H1 (cell line): ENCODE data around the gene CALD1. TPM values are rescaled to one million over a fixed set of nuclear protein-coding genes. Genes with fewer than 3 reads are reported as not detected.

Experiments used
- CTCF ChIA-PET: fragments of 300-600 bp; sonication (Branson Sonifier 250); formaldehyde crosslinking; loops from one replicate; lab custom pipeline; 2021; ENCODE audit not compliant: partially characterized antibody; lab: Charles Lee
- POLR2A ChIA-PET: fragments of 300-600 bp; sonication (Branson Sonifier 250); formaldehyde crosslinking; loops from one replicate; lab custom pipeline; 2021; ENCODE audit warnings: inconsistent platforms; ENCODE audit not compliant: partially characterized antibody; lab: Charles Lee
- DNase-seq, 2 experiments: peaks; one replicate each; pipeline versions ENCODE4 v3.0.0 to v3.0.0-alpha.2; 2010 to 2022; ENCODE audit warnings: low spot score in 2 of 2, low read depth in 1 of 2, mixed read lengths in 1 of 2
- FAIRE-seq: peaks from 2 replicates; lab custom pipeline; 2011; peaks lifted over from hg19 to GRCh38; lab: Jason Lieb, UNC
- H2AFZ ChIP-seq: 2 replicates; pipeline ENCODE4 v1.8.1; 2012; ENCODE audit warnings: low read length, inconsistent platforms
- H2AK5ac ChIP-seq: 2 replicates; pipeline ENCODE4 v1.6.1; 2013; ENCODE audit warnings: low read depth, low read length
- H2BK120ac ChIP-seq: replicated peaks from 2 replicates; pipeline ENCODE3; 2013; ENCODE audit warnings: low read depth, low read length, inconsistent platforms
- H2BK12ac ChIP-seq: 2 replicates; pipeline ENCODE4 v1.6.1; 2013; ENCODE audit warnings: low read depth, low read length
- H2BK15ac ChIP-seq: 2 replicates; pipeline ENCODE4 v1.6.1; 2013; ENCODE audit warnings: low read length
- H2BK20ac ChIP-seq: 2 replicates; pipeline ENCODE4 v1.6.1; 2013; ENCODE audit warnings: low read length
- H2BK5ac ChIP-seq: 2 replicates; pipeline ENCODE4 v1.6.1; 2013; ENCODE audit warnings: low read depth, low read length
- H3K14ac ChIP-seq: 2 replicates; pipeline ENCODE4 v1.6.1; 2013; ENCODE audit warnings: inconsistent platforms; ENCODE audit not compliant: insufficient read length
- H3K18ac ChIP-seq: 2 replicates; pipeline ENCODE4 v1.6.1; 2013; ENCODE audit warnings: low read length; ENCODE audit errors: extremely low read depth
- H3K23ac ChIP-seq: 2 replicates; pipeline ENCODE4 v1.6.1; 2013; ENCODE audit warnings: inconsistent platforms; ENCODE audit not compliant: insufficient read length
- H3K23me2 ChIP-seq: 2 replicates; pipeline ENCODE4 v1.6.1; 2013; ENCODE audit warnings: low read depth, low read length
- H3K27ac ChIP-seq: 2 replicates; pipeline ENCODE4 v1.6.1; 2011; ENCODE audit warnings: low read depth, low read length, inconsistent platforms
- H3K27me3 ChIP-seq, 4 experiments: replicated peaks in 1 of 4; 1 replicate in 1 of 4; 2 replicates in 3 of 4; pipeline versions ENCODE4 v1.6.1 to v1.8.1; 2011 to 2013; ENCODE audit warnings: low read length in 3 of 4, mild to moderate bottlenecking in 3 of 4, inconsistent platforms in 2 of 4, mixed read lengths in 2 of 4, moderate library complexity in 1 of 4; ENCODE audit not compliant: control insufficient read depth in 3 of 4, insufficient read depth in 3 of 4; ENCODE audit errors: extremely low read depth in 1 of 4
- H3K36me3 ChIP-seq, 4 experiments: 2 replicates each; pipeline versions ENCODE4 v1.6.1 to v1.8.1; 2011 to 2013; ENCODE audit warnings: mild to moderate bottlenecking in 4 of 4, low read length in 3 of 4, moderate library complexity in 2 of 4, control low read depth in 1 of 4, inconsistent platforms in 1 of 4; ENCODE audit not compliant: insufficient read depth in 4 of 4, control insufficient read depth in 2 of 4
- H3K4ac ChIP-seq: replicated peaks from 2 replicates; pipeline ENCODE3; 2013; ENCODE audit warnings: low read length, low read depth, mixed read lengths, inconsistent platforms; ENCODE audit not compliant: insufficient read length
- H3K4me1 ChIP-seq, 4 experiments: replicated peaks in 1 of 4; 1 replicate in 1 of 4; 2 replicates in 3 of 4; pipeline versions ENCODE4 v1.6.1 to v1.8.1; 2011 to 2013; ENCODE audit warnings: low read length in 3 of 4, inconsistent platforms in 2 of 4, mixed read lengths in 1 of 4; ENCODE audit not compliant: insufficient read depth in 4 of 4, control insufficient read depth in 3 of 4
- H3K4me2 ChIP-seq, 2 experiments: 2 replicates each; pipeline versions ENCODE4 v1.6.1 to v1.8.1; 2011 to 2013; ENCODE audit warnings: low read depth in 2 of 2, low read length in 2 of 2, control low read depth in 1 of 2, inconsistent platforms in 1 of 2, mild to moderate bottlenecking in 1 of 2; ENCODE audit not compliant: insufficient read depth in 1 of 2
- H3K4me3 ChIP-seq, 4 experiments: fragments of 200-600, 300-600 bp in 1 of 4; sonication (generic), shearing (Covaris generic), sonication (Bioruptor Twin) in 1 of 4; 2 replicates each; pipeline versions ENCODE4 v1.5.1 to v1.8.1; 2011 to 2016; ENCODE audit warnings: low read length in 4 of 4, low read depth in 3 of 4, control low read depth in 2 of 4, inconsistent platforms in 2 of 4, mild to moderate bottlenecking in 2 of 4, mixed read lengths in 1 of 4, moderate library complexity in 1 of 4; ENCODE audit not compliant: insufficient read depth in 2 of 4; ENCODE audit errors: extremely low read depth in 1 of 4
- H3K56ac ChIP-seq: replicated peaks from 2 replicates; pipeline ENCODE3; 2013; ENCODE audit warnings: low read depth, mild to moderate bottlenecking, mixed read lengths, low read length, inconsistent platforms; ENCODE audit not compliant: insufficient read length
- H3K79me1 ChIP-seq: 2 replicates; pipeline ENCODE4 v1.6.1; 2013; ENCODE audit warnings: low read depth, low read length, control low read depth
- H3K79me2 ChIP-seq, 2 experiments: 2 replicates each; pipeline versions ENCODE4 v1.6.1 to v1.8.1; 2012 to 2013; ENCODE audit warnings: low read length in 2 of 2, mild to moderate bottlenecking in 2 of 2, inconsistent platforms in 1 of 2; ENCODE audit not compliant: insufficient read depth in 2 of 2, control insufficient read depth in 1 of 2
- H3K9ac ChIP-seq, 4 experiments: replicated peaks in 1 of 4; 1 replicate in 1 of 4; 2 replicates in 3 of 4; pipeline versions ENCODE4 v1.6.1 to v1.8.1; 2011 to 2013; ENCODE audit warnings: low read depth in 3 of 4, low read length in 3 of 4, control low read depth in 2 of 4, mild to moderate bottlenecking in 2 of 4, moderate library complexity in 2 of 4, inconsistent platforms in 1 of 4; ENCODE audit errors: extremely low read depth in 1 of 4
- H3K9me3 ChIP-seq, 2 experiments: 2 replicates each; pipeline versions ENCODE4 v1.6.1 to v1.8.1; 2012 to 2013; ENCODE audit warnings: mild to moderate bottlenecking in 2 of 2, moderate library complexity in 2 of 2, control low read depth in 1 of 2, inconsistent platforms in 1 of 2, low read depth in 1 of 2, low read length in 1 of 2, mixed read lengths in 1 of 2; ENCODE audit not compliant: insufficient read depth in 2 of 2
- H4K20me1 ChIP-seq, 2 experiments: replicated peaks in 1 of 2; 2 replicates each; pipeline versions ENCODE3 to v1.8.1; 2011 to 2013; ENCODE audit warnings: inconsistent platforms in 2 of 2, low read length in 2 of 2, mild to moderate bottlenecking in 1 of 2; ENCODE audit not compliant: insufficient read depth in 2 of 2, control insufficient read depth in 1 of 2
- H4K5ac ChIP-seq: 2 replicates; pipeline ENCODE4 v1.6.1; 2013; ENCODE audit warnings: low read length, low read depth, mixed read lengths, inconsistent platforms; ENCODE audit not compliant: insufficient read length
- H4K8ac ChIP-seq: 2 replicates; pipeline ENCODE4 v1.8.0; 2013; ENCODE audit warnings: mild to moderate bottlenecking, moderate library complexity, low read length, inconsistent platforms; ENCODE audit not compliant: insufficient read depth; ENCODE audit errors: extremely low read depth
- H4K91ac ChIP-seq: replicated peaks from 2 replicates; pipeline ENCODE3; 2013; ENCODE audit warnings: low read length, mixed read lengths, inconsistent platforms; ENCODE audit not compliant: insufficient read length
- ATF2 ChIP-seq: IDR thresholded peaks from 2 replicates; pipeline ENCODE4 v1.6.1; 2012; ENCODE audit warnings: low read length, inconsistent platforms
- BRCA1 ChIP-seq: IDR thresholded peaks from 2 replicates; pipeline ENCODE4 v1.6.1; 2012; ENCODE audit warnings: low read depth, low read length, improper control_type of control experiment
- CHD2 ChIP-seq: IDR thresholded peaks from 2 replicates; pipeline ENCODE4 v1.6.1; 2012; ENCODE audit warnings: low read length, improper control_type of control experiment
- E2F6 ChIP-seq: IDR thresholded peaks from 2 replicates; pipeline ENCODE4 v1.6.1; 2012; ENCODE audit warnings: inconsistent platforms
- HDAC6 ChIP-seq: IDR thresholded peaks from one replicate; pipeline ENCODE4 v1.7.1; 2012; ENCODE audit warnings: low read depth, mild to moderate bottlenecking, inconsistent platforms, low read length, moderate library complexity
- NANOG ChIP-seq: IDR thresholded peaks from 2 replicates; pipeline ENCODE4 v1.6.1; 2011; ENCODE audit warnings: low read length, low read depth, mild to moderate bottlenecking, inconsistent platforms; ENCODE audit not compliant: insufficient read depth, poor library complexity, severe bottlenecking
- POLR2A ChIP-seq, 2 experiments: IDR thresholded peaks; 1 replicate in 1 of 2; 2 replicates in 1 of 2; pipeline ENCODE4 v1.6.1; 2011; ENCODE audit warnings: low read depth in 2 of 2, low read length in 2 of 2, mild to moderate bottlenecking in 2 of 2; ENCODE audit errors: control extremely low read depth in 1 of 2
- POLR2AphosphoS5 ChIP-seq: IDR thresholded peaks from 2 replicates; pipeline ENCODE4 v1.6.1; 2011; ENCODE audit warnings: low read depth, low read length
- SAP30 ChIP-seq: fragments of 300-600 bp; sonication (generic); IDR thresholded peaks from 2 replicates; pipeline ENCODE4 v1.7.1; 2012; ENCODE audit warnings: low read length, moderate library complexity, mild to moderate bottlenecking, inconsistent platforms; ENCODE audit not compliant: insufficient read depth, insufficient replicate concordance
- SIRT6 ChIP-seq: IDR thresholded peaks from one replicate; pipeline ENCODE4 v1.7.1; 2012; ENCODE audit warnings: low read length, inconsistent platforms
- SP2 ChIP-seq: IDR thresholded peaks from 2 replicates; pipeline ENCODE4 v1.6.1; 2012; ENCODE audit warnings: mild to moderate bottlenecking, low read length, inconsistent platforms
- SUZ12 ChIP-seq: fragments of 200-600 bp; sonication (generic); IDR thresholded peaks from 2 replicates; pipeline ENCODE4 v1.6.1; 2012; ENCODE audit warnings: mild to moderate bottlenecking, inconsistent platforms, low read length, moderate library complexity, mixed read lengths
- WGBS, 2 experiments: shearing (Covaris generic) in 1 of 2; methylation state at CpG; one replicate each; pipeline versions ENCODE4 v1.1.6 to v1.1.7; 2013 to 2015; ENCODE audit warnings: low lambda C conversion rate in 2 of 2, mixed read lengths in 2 of 2, inconsistent platforms in 1 of 2, low coverage in 1 of 2, missing lambda C conversion rate in 1 of 2; ENCODE audit not compliant: insufficient replicate concordance in 2 of 2, insufficient coverage in 1 of 2, insufficient read length in 1 of 2; ENCODE audit errors: extremely low coverage in 1 of 2, missing lambda C conversion rate in 1 of 2; 5-methylcytosine and 5-hydroxymethylcytosine counted together
- polyA plus RNA-seq, 7 experiments: library from polyadenylated mRNA; depleted of rRNA in 3 of 7; stranded (reverse) in 5 of 7; unstranded in 2 of 7; fragments of >200 nt in 5 of 7; fragments of 200-250 nt in 2 of 7; gene quantifications; 1 replicate in 5 of 7; 2 replicates in 1 of 7; 4 replicates in 1 of 7; pipeline versions ENCODE4 v1.2.1 to v1.2.3, GENCODE V29; 2011 to 2013; ENCODE audit warnings: missing spikeins in 2 of 7, mixed read lengths in 2 of 7
- total RNA-seq: library from RNA; stranded (reverse); fragmentation: NEBNext Ultra II Directional; extraction: Animal tissue kit (Norgen Biotek cat#: 25700); gene quantifications from 2 replicates; pipeline ENCODE4 v1.2.1, GENCODE V29; 2021

Gene CALD1
- total and polyA plus RNA-seq, 2 of the 8 experiments (the other 6 are each of a cell fraction or from before 2014, with no cell fraction given), result 34.3 to 177 TPM

GRCh38 chr7:134829380-134829986 is 50.0 kb downstream of the CALD1 start:
- Histone ChIP-seq H4K91ac (no peak overlapping the region), H3K27me3 (no peaks in the 10 kb centered on the region), H2BK15ac (no peak overlapping the region), H3K27ac (no peak overlapping the region), H3K79me1 (no peaks in the 10 kb centered on the region), H3K23me2 (no peaks in the 10 kb centered on the region), H3K18ac (no peak overlapping the region), H3K14ac (no peak overlapping the region), H4K20me1 (no peaks in the 10 kb centered on the region), H3K9me3 (no peaks in the 10 kb centered on the region), H3K4ac (no peak overlapping the region), H2AK5ac (no peak overlapping the region), H3K4me2 (no peak overlapping the region), H3K56ac (no peak overlapping the region), H3K79me2 (no peaks in the 10 kb centered on the region; a peak in 1 of 4 replicates), H2AFZ (no peak overlapping the region), H3K4me1 (no peaks in the 10 kb centered on the region), H2BK20ac (no peak overlapping the region), H3K36me3 (no peaks in the 10 kb centered on the region), H2BK120ac (no peak overlapping the region), H3K4me3 (no peak overlapping the region), H3K9ac (no peak overlapping the region), H3K23ac (no peak overlapping the region), H2BK12ac (no peak overlapping the region), H4K5ac (no peak overlapping the region), H2BK5ac (no peak overlapping the region), H4K8ac (no peak overlapping the region)
- FAIRE-seq (no peak), DNase-seq (no peak)
- CTCF ChIA-PET, result interaction anchor here (1.5 kb wide), 1 partner anchor 210 kb away, joined by 3 read pairs; no protein-coding TSS in a partner anchor
- WGBS, 2 experiments, result 85% methylated on average over 3 of the region's 3 CpGs; no CpG with 5 or more reads in 1 of the 2 experiments
- POLR2A ChIA-PET, result no interaction called here
- TF ChIP-seq E2F6 (no peak), BRCA1 (no peak), POLR2AphosphoS5 (no peak), NANOG (no peak), CHD2 (no peak), SAP30 (no peak), SIRT6 (no peak), SUZ12 (no peak), POLR2A (IDR thresholded peaks at IDR 0.05; ENCODE audit: control extremely low read depth in 1 of 2, low read depth in 2 of 2, low read length in 2 of 2) (no peak), ATF2 (no peak), HDAC6 (no peak), SP2 (no peak)
